Ovary (tissue), 3 donors: ENCODE results near the gene MAN1A2.

Experiments used
- EP300 ChIP-seq: sonication (generic); formaldehyde crosslinking; IDR thresholded peaks from one replicate; pipeline ENCODE4 v1.6.1; 2017; ENCODE audit warnings: antibody characterized with exemption
- POLR2A ChIP-seq: fragments of 450-650 bp; IDR thresholded peaks from one replicate; pipeline ENCODE4 v1.6.1; 2017; ENCODE audit warnings: antibody characterized with exemption, mild to moderate bottlenecking, moderate library complexity
- TF ChIP-seq, protein P1 (sequence below), 3 donors: fragments of 450-650 bp in 2 of 3; fragments of 200-600 bp in 1 of 3; IDR thresholded peaks; one replicate each; pipeline versions ENCODE4 v1.5.1 to v1.8.0; 2016 to 2022; ENCODE audit warnings: antibody characterized with exemption in 3 of 3, mild to moderate bottlenecking in 1 of 3
- donor health status: DM: no; HTN: no; CAD: no.

DNA sequence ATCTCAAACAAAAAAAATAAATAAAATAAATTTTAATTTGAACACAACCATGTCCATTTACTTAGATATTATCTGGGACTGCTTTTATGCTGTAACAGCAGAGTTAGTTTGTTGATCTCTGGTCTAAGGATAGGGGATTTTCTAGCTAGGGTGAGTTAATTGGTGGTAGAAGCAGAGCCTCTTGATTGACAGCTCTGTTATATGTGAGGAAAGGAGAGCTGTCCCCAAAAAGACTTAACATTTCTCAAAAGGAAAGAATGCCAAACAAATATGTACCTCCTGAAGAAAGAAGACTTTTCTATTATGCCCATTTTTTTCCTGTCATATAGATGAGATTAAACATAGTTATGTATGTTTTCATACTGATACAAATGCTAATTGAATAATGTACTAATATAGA is 37.8 kb downstream of the MAN1A2 start:
- TF ChIP-seq, protein P1, sequence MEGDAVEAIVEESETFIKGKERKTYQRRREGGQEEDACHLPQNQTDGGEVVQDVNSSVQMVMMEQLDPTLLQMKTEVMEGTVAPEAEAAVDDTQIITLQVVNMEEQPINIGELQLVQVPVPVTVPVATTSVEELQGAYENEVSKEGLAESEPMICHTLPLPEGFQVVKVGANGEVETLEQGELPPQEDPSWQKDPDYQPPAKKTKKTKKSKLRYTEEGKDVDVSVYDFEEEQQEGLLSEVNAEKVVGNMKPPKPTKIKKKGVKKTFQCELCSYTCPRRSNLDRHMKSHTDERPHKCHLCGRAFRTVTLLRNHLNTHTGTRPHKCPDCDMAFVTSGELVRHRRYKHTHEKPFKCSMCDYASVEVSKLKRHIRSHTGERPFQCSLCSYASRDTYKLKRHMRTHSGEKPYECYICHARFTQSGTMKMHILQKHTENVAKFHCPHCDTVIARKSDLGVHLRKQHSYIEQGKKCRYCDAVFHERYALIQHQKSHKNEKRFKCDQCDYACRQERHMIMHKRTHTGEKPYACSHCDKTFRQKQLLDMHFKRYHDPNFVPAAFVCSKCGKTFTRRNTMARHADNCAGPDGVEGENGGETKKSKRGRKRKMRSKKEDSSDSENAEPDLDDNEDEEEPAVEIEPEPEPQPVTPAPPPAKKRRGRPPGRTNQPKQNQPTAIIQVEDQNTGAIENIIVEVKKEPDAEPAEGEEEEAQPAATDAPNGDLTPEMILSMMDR (IDR thresholded peaks at IDR 0.05), result no peak
- no peak for TF ChIP-seq POLR2A
- no peak for TF ChIP-seq EP300
